ENCODE data around the gene CD40. TPM values are rescaled to one million over a fixed set of nuclear protein-coding genes. Genes with fewer than 3 reads are reported as not detected.

Gene CD40
- 0.47 and 1.5 TPM in 2 replicates for polyA plus RNA-seq

DNA sequence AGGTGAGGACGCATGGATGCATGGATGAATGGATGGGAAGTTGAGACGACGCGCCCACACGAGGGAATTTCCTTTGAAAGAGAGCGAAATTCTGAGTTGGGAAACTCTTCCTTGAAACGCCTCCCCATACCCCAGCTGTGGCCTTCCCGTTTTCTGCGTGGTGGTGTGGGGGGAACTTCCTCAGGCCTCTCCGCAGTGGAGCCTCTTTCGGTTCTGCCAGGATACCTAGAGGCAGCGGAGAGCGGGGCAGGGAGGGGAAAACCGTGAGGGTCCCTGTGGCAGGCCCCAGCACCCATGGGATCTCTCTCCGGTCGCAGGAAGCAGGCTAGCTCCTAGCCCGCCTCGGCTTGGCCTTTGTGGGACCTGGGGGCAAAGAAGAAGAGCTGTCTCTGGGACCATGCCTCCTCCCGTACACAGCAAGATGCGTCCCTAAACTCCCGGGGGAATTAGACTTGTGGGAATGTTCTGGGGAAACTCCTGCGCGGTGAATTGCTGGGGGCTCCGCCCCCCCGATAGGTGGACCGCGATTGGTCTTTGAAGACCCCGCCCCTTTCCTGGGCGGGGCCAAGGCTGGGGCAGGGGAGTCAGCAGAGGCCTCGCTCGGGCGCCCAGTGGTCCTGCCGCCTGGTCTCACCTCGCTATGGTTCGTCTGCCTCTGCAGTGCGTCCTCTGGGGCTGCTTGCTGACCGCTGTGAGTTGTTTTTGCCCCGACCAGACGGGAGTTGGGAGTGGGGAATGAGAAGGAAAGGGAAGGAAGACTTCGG lies at the start of gene CD40:
TSS of gene CD40 (plus strand) at position 611 of the 764 bp plus-strand sequence. CDS start at position 641, 30 bp downstream.

DNA sequence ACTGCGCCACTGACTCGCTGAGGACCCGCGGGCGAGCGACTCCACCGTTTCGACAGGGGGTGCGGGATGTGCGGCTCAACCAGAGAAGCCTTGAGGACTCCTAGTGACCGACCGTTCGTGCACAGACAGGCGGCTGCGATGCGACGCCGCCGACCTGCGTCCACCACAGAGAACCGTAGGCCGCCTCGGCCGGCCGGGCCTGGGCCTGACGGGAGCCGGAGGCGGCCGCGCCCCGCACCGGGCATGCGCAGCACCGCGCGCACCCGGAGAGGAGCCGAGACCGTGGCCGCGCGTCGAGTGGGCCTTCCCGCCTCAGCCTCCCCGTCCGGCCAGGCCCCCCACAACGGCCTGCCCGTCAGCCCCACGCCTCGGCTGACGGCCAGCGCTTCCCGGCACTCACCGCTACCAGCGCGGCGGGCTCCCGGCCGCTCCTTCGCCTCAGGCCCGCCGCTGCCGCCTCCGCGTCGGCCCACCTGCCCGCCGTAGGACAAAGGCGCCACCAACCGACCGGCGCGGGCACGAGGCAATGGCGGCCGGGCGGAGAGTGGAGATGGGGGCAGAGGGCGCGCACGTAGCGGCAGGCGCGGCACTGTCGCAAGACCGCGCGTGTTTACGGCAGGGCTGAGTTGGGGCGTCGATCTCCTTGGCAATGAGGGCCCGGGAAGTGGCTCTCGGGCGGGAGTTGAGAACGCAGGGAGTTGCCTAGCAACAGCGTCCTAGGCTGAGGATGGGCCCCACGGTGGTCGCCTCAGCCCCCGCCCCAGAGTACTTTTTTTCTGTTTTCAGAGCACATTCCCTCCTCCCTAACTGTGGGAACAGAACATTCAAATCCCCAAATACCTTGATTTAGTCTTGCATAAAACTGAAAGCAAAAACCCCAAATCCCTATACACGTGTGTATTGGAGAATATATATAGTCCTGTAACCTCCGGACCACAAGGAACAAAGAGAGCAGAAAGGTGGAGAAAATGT lies 28.4 kb upstream of the CD40 start, which contains the start of gene NCOA5:
TSS of gene NCOA5 (minus strand) at position 546 of the 972 bp plus-strand sequence. CDS start 10,538 bp downstream, outside the sequence.

Other genes with a start within 250 kb of the CD40 start
- 1.1 and 2.1 TPM in 2 replicates for gene ZSWIM1, start 237.1 kb upstream of the CD40 start, polyA plus RNA-seq
- gene SPATA25, start 230.7 kb upstream of the CD40 start, polyA plus RNA-seq: not detected in 2 replicates
- 0.50 TPM in 1 of 2 replicates, not detected in the other for gene NEURL2, start 227.1 kb upstream of the CD40 start, polyA plus RNA-seq
- gene CTSA, start 227.0 kb upstream of the CD40 start, polyA plus RNA-seq: 44.1 and 45.1 TPM in 2 replicates
- 22.6 and 37.3 TPM in 2 replicates for gene PLTP, start 206.2 kb upstream of the CD40 start, polyA plus RNA-seq
- 5.7 and 8.0 TPM in 2 replicates for gene PCIF1, start 183.6 kb upstream of the CD40 start, polyA plus RNA-seq
- gene ZNF335, start 146.1 kb upstream of the CD40 start, polyA plus RNA-seq: 1.6 and 2.7 TPM in 2 replicates
- gene MMP9, start 109.4 kb upstream of the CD40 start, polyA plus RNA-seq: not detected in 2 replicates
- gene SLC12A5, start 89.1 kb upstream of the CD40 start, polyA plus RNA-seq: 332 and 498 TPM in 2 replicates
- gene NCOA5, start 28.4 kb upstream of the CD40 start, polyA plus RNA-seq: 2.1 and 2.8 TPM in 2 replicates
- 0.85 and 0.86 TPM in 2 replicates for gene CDH22, start 190.2 kb downstream of the CD40 start, polyA plus RNA-seq

All from Purkinje cell (primary cell).